Amniotic stem cell (primary cell): ENCODE results near the gene RPTN.

Experiments used
- DNase-seq: peaks from one replicate; lab custom pipeline; 2025; lab: John Stamatoyannopoulos, UW

Gene RPTN

GRCh38 chr1:152110860-152111514, 48.0 kb downstream of the RPTN start:
- DNase-seq = no peak

- no peak for DNase-seq
Measured at GRCh38 chr1:152110365-152110859, 48.6 kb downstream of the RPTN start.

- DNase-seq = no peak
Measured at GRCh38 chr1:152109998-152110294, 49.1 kb downstream of the RPTN start.

GRCh38 chr1:152109231-152109997, 49.6 kb downstream of the RPTN start:
- no peak for DNase-seq

- no peak for DNase-seq
Measured at GRCh38 chr1:152108882-152109222, 50.2 kb downstream of the RPTN start.

GRCh38 chr1:152107984-152108881, 50.8 kb downstream of the RPTN start:
- no peak for DNase-seq

- DNase-seq = no peak
Measured at GRCh38 chr1:152107031-152107983, 51.7 kb downstream of the RPTN start.

GRCh38 chr1:152104854-152105253, 54.2 kb downstream of the RPTN start:
- no peak for DNase-seq
